Activated CD4-positive, CD25-positive, alpha-beta regulatory T cell (primary cell): ENCODE data around the gene NOLC1.
"Not testable (repeated sequence)": the region's sequence is repeated elsewhere in the genome, so short reads cannot be mapped to it uniquely, and the experiment has no call there.

Experiments used
- DNase-seq, 4 experiments: peaks; one replicate each; lab custom pipeline; 2025; lab: John Stamatoyannopoulos, UW

Gene NOLC1

DNA sequence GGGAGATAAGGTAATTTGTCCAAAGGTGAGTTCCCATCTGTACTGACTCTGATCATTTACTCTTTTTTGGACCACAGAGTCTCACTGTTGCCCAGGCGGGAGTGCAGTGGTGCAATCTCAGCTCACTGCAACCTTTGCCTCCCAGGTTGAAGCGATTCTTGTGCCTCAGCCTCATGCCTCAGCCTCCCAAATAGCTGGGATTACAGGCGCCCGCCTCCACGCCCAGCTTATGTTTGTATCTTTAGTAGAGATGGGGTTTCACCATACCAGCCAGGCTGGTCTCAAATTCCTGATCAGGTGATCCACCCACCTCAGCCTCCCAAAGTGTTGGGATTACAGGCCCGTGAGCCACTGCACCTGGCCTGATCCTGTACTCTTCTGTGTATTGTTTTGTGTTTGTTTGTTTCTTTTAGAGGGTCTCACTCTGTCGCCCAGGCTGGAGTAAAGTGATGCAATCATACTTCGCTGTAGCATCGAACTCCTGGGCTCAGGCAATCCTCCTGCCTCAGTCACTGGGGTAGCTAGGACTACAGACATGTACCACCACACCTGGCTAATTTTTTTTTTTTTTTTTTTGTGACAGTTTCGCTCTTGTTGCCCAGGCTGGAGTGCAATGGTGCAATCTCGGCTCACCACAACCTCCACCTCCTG is 2.4 kb downstream of the NOLC1 start:
- DNase-seq: no peak

DNA sequence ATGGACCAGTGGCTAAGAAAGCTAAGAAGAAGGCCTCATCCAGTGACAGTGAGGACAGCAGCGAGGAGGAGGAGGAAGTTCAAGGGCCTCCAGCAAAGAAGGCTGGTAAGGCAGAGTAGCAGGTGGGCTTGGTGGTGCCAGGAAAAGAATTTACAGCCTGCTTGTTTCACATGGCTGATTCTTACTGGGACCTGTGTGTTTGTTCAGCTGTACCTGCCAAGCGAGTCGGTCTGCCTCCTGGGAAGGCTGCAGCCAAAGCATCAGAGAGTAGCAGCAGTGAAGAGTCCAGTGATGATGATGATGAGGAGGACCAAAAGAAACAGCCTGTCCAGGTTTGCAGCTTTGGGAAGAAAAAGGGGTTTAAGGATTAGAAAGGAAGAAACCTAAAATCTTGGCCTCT is 5.0 kb downstream of the NOLC1 start:
- no peak for DNase-seq

DNA sequence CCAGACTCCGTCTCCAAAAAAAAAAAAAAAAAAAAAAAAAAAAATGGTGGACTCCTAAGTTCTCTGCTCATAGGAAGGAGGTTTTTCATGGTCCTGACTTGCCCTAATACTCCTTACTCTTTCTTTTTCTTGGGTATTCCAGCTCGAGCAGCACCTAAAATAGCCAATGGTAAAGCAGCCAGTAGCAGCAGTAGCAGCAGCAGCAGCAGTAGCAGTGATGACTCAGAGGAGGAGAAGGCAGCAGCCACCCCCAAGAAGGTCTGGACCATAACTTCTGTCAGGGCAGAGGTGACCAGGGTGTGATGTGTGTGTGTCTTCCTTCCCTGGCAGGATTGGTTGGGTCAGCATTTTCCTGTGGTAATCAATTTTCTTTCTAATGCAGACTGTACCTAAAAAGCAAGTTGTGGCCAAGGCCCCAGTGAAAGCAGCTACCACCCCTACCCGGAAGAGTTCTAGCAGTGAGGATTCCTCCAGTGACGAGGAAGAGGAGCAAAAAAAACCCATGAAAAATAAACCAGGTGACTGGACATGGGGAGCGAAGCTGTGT is 6.9 kb downstream of the NOLC1 start:
- DNase-seq: no peak

DNA sequence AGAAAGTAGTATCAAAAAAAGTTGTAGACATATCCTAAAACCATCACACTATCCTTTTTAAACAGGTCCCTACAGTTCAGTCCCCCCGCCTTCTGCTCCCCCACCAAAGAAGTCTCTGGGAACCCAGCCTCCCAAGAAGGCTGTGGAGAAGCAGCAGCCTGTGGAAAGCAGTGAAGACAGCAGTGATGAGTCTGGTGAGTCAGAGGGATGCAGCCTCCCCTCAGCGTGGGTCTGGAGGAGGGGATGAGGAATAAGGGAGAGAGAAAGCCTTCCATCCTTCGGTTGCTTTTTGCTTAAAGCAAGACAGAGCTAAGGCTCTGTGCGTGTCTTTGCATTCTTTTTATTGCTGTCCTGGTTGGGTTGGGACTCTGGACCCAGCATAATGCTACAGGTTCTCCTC is 7.6 kb downstream of the NOLC1 start:
- no peak for DNase-seq

DNA sequence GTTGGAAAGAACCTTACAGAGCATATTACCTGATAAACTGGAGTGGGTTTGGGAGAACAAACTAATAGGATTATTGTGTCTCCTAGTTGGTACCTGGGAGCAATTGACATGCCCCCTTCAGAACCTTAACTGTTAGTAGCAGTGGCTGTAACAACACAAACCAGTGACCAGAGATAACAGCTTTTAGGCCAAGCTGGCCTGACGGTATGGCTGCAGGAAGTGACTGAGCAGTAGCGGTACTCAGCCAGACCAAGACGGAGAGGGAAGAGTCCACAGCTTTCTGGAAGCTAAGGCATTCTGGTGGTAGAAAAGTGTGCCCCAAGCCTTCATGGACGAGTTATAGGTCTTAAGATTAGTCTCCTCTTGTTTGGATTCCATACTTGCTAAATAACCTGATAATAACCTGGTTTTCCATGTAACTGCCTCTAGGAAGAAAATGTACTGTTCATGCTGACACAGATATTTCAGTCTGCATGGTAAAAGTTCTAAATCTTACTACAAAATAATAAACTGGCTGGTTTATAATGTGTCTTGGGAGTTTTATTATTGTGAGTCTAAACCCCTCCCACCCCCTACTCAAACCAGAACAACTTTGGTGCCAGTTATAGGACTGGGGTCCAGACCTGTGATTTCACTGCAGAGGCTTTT is 11.3 kb downstream of the NOLC1 start:
- no peak for DNase-seq

DNA sequence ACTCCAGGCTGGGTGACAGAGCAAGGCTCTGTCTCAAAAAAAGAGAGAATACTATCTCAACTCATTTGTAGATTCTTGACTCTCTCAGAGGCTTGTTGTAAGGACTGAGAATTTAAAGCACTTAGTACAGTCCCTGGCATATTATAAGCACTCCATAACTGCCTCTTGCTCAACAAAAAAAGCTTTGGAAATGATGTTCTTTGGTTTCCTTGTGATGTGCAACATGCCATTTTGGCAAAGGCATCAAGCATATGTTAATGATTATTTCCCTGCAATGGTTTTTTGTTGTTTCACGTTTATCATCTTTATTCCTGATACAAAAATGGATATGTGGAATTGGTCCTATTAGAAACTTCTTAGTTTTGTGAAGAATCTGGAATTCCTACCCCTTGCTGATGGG is 15.7 kb downstream of the NOLC1 start:
- no peak for DNase-seq

DNA sequence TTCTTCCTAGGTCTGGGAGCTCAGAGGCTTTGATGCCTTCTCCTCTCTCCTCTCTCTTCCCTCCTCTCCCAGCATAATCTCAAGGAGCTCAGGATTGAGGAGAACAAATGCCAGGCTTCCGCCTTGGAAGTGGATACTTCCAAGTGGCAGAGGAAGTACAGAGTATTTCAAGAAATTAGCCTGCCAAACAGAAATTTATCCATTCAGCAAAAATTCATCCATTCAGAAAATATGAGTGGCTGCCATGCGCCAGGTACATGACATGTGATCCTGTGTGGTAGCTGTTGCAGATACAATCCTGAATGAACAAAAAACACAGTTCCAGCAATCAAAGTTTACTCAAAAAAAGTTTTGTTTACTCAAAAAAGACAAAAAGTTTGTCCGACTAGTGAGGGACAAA is 18.4 kb downstream of the NOLC1 start:
- no peak for DNase-seq

DNA sequence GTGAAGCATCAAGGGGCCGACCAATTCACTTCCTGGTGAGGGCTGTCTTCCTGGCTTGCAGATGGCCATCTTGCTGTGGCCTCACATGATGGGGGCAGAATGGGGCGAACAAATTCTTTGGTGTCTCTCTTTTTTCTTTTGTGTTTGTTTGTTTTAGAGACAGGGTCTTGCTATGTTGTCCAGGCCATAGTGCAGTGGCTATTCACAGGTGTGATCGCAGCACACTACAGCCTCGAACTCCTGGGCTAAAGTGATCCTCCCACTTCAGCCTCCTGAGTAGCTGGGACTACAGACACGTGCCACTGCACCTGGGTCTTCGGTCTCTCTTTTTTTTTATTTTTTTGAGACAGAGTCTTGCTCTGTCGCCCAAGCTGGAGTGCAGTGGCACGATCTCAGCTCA is 20.1 kb downstream of the NOLC1 start:
- DNase-seq: no peak

DNA sequence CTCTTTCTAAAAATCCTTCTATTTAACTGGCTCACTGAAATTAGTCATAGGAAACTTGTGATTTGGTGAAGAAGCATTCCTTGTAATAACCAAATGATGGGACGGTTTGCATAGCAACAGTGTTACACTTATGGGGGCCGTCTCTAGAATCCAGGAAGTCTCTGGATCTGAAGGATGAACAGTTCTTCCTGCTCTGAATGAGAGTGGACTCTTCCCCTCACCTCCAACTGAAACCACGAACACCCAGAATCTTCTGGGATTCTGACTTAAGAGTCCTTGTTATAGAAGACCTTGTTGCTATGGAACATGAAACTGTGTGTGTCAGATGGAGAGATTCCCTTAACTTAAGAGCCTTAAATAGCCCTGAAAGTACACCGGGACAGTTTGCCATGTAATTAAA is 23.2 kb downstream of the NOLC1 start:
- DNase-seq: no peak

DNA sequence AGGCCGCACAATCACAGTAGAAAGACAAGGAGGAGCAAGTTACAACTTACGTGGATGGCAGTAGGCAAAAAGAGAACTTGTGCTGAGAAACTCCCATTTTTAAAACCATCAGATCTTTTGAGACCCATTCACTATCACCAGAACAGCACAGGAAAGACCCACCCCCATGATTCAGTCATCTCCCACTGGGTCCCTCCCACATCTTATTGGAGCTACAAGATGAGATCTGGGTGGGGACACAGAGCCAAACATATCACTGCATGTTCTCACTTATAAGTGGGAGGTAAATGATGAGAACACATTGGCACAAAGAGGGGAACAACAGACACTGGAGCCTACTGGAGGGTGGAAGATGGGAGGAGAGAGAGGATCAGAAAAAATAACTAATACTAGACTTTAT is 32.4 kb downstream of the NOLC1 start:
- no peak for DNase-seq

DNA sequence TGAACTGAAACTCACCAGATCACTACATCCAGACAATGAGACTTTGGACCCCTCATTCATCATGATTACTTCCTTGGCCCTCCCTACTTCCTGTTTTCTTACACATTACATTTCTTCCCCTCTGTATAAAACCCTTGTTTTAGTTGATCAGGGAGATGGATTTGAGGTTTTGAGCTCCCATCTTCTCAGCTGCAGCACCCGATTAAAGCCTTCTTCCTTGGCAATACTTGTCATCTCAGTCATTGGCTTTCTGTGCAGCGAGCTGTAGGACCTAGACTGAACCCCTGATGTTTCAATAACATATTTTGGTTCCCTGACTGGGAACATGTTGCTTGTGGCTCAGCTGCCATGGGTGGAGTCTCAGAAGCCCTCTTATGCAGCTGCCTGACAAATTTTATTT is 33.1 kb downstream of the NOLC1 start:
- DNase-seq: no peak

DNA sequence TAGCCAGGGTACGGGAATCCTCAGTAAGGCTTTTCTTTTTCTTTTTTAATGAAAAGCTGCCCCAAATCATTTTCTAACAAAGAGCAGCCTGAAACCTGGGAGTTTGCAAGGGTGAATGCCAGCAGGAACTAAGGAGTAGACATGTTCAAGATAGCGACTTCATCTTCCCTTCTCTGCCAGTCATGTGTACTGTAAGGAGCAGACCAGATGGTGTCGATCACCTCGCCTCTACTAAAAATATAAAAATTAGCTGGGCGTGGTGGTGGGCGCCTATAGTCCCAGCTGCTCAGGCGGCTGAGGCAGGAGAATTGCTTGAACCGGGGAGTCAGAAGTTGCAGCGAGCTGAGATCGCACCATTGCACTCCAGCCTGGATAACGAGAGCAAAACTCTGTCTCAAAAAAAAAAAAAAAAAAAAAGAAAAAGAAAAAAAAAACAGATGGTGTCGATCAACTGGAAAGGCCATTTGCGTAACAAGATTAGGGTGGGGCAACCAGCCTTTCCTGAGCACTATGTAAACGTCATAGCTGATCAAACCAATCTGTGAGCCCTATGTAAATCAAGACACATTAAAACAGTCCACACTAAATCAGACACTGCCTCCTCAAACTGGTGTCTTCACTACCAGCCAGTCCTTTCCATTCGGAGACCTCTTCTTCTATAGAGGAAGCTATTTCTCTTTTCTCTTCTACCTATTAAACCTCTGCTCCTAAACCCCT is 33.8 kb downstream of the NOLC1 start:
- no peak for DNase-seq

DNA sequence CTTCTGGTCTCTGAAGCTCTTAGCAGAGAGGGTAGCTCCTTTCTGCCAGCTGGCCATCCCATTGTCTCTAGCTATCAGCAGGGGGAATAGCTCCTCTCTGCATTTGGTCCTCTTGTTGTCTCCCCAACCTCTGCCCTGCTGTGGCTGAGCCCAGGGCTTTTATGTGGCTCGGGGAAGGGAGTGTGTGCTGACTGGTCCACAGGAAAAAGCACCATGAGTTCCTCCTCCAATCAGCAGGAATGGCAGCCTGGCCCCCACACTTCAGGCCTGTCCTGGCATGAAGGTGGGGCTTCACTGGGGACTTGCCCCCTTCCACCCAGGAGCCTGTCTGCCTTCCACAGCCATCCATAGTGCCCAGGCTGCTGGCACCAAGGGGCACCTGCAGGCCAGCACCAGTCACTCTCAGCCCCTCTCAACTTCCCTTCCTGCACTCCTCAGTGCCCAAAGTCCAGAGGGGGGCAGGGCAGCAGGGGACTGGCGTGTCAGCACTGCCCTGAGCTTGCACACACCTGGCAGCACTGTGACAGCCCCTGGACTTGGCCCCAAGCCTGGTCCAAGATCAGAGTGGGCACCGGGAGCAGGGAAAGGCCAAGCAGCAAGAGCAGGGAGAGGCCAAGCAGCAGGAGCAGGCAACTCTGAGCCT is 36.2 kb downstream of the NOLC1 start:
- DNase-seq: no peak

DNA sequence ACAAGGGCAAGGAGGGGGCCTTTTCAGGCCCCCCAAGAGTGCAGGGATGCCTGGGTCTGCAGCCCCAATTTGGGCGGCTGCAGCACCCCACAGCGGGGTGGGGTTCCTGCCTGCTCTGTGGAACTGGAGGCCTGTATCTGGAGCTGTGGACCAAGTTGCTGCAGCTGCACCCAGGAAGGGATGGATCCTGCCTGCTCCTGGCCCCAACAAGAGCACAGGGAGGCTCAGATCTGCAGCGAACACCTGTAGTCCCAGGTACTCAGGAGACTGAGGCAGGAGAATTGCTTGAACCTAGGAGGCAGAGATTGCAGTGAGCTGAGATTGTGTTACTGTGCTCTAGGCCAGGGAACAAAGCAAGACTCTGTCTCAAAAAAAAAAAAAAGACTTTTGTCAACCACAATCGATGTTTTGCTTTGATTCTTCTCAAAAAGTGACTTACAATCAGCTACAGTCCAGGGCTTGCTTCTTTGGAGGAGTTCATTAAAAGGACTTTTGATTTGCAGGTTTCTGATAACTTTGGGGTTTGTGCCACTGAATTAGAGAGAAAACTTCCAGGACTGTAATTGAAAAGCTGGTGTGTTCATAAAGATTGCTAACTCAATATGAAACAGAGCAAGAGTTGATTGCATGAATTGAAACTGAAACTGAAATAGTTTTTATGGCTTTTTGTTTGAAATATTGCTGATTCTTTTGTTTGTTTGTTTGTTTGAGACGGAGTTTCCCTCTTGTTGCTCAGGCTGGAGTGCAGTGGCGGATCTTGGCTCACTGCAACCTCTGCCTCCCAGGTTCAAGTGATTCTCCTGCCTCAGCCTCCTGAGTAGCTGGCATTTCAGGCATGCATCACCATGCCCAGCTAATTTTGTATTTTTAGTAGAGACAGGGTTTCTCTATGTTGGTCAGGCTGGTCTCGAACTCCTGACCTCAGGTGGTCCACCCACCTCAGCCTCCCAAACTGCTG is 37.0 kb downstream of the NOLC1 start:
- DNase-seq: not testable (repeated sequence)

DNA sequence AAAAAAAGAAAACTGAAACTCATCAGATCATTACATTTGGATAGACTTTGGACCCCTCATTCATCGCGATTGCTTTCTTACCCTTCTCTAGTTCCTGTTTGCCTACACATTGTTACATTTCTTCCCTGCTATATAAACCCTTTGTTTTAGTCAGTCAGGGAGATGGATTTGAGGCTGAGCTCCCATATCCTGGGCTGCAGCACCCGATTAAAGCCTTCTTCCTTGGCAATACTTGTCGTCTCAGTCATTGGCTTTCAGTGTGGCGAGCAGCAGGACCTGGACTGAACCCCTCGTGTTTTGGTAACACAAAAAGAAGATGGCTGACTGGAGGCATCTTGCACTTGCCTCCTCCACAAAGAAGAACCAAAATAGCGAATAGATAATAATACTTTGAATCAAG is 39.8 kb downstream of the NOLC1 start:
- no peak for DNase-seq

DNA sequence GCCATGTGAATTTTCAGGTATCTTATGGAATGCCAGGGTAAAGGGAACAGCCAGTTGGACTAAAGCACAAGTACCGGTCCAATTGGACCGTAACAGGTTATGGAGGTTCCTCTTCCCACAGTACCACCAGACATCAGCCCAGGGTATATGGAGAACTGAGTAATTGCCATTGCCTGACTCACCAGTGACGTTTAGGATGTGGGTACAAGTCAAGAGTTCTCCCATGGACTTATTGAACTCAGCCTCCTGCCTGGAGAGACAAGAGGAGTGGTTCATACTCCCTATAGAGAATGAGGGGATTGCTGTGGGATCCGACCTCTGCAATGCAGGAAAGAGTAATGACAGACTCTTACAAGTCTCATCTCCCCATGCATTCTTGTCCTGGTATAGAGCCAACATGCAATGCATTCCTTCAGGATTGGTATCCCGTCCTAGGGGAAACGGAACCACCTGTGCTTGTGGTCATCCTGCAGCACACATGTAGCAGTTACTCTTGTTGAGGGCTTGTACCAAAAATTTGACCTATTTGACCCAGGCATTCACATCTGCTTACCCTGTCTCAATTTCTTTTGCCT is 43.2 kb downstream of the NOLC1 start:
- DNase-seq: no peak

DNA sequence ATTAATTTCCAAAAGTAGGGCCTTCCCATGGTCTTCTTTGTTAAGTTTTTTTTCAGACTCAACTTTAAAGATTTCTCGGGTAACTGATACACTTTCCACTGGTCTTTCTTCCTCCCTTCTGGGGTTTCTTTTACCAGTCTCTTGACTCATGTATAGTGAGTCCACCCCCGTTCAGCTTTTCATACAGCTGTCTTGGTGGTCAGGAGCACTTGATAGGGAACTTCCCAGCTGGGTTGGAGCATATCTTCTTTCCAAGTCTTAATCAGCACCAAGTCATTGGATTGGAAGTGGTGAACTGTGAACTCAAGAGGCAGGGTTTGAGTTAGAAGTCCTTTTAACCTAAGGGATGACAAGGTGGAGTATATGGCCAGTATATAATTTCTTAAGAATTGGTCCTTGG is 44.7 kb downstream of the NOLC1 start:
- DNase-seq: no peak

DNA sequence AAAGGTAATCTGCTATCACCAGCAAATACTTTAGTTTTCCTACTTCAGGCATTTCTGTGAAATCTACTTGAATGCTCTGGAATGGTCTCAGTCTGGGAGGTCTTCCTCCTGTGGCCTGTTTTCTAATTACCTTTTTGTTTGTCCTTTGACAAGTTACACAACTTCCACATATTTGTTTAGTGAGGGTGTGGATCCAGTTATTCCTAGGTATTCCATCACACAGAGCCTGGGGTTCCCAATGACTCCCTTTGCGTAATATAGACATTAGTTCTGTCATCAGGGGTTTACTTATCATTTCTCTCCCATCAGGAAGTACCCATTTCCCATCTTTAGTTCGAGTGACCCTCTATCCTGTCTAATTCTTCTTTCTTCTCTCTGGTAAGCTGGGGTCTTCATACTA is 45.8 kb downstream of the NOLC1 start:
- no peak for DNase-seq

DNA sequence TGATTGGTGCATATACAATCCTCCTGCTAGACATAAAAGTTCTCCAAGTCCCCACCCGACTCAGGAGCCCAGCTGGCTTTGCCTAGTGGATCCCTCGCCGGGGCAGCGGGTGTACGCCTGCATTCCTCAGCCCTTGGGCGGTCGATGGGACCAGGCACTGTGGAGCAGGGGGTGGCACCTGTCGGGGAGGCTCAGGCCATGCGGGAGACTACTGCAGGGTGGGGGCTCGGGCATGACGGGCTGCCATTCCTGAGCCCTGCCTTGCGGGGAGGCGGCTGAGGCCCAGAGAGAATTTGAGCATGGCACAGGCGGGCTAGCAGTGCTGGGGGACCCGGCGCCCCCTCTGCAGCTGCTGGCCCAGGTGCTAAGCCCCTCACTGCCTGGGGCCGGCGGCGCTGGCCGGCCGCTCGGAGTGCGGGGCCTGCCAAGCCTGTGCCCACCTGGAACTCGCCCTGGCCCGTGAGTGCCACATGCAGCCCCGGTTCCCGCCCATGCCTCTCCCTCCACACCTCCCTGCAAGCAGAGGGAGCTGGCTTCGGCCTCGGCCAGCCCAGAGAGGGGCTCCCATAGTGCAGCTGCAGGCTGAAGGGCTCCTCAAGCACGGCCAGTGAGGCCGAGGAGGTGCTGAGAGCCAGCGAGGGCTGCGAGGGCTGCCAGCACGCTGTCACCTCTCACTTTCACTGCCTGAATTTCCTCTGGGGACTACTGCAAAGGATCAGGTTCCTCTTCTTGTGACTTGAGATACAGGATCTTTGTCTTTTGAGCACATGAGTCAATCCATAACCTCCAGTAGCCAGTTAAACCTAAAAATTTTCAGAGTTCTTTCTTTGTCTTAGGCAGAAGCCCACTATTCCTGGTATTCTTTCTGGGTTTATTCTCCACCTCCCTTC is 48.8 kb downstream of the NOLC1 start:
- DNase-seq: no peak

DNA sequence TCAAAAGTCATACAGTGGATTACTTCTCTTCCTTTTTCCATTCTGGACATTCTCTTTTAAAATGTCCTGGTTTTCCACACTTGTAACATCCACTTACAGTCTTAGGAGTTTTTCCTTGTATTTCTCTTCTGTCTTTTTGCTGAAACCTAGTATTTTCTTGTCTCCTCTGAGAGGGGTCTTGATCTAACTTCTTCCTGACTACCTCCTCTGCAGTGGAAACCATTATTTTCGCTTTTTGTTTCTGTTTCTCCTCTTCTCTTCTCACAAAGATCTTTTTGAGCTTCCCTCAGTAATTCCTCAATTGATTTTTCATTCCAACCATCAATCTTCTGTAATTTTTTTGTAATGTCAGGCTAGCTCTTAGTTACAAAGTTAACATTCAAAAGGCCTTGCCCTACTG is 50.2 kb downstream of the NOLC1 start:
- no peak for DNase-seq
